DMS 273 (cell line): ENCODE data around the gene TMEM132C.
"Not testable (repeated sequence)": the region's sequence is repeated elsewhere in the genome, so short reads cannot be mapped to it uniquely, and the experiment has no call there.

Experiments
- DNase-seq: peaks from one replicate; lab custom pipeline; 2025; ENCODE audit not compliant: unreplicated experiment; lab: John Stamatoyannopoulos, UW

The TMEM132C gene

GRCh38 chr12:128603573-128604115 is 336.7 kb downstream of the TMEM132C start:
- no peak for DNase-seq

GRCh38 chr12:128604219-128604618 is 337.2 kb downstream of the TMEM132C start:
- DNase-seq, result not testable (repeated sequence)

GRCh38 chr12:128606051-128606450 is 339.1 kb downstream of the TMEM132C start:
- no peak for DNase-seq

- no peak for DNase-seq
Observed at GRCh38 chr12:128606538-128606937, 339.6 kb downstream of the TMEM132C start.

- no peak for DNase-seq
Observed at GRCh38 chr12:128606970-128607369, 340.0 kb downstream of the TMEM132C start.

GRCh38 chr12:128607641-128608040 is 340.7 kb downstream of the TMEM132C start:
- no peak for DNase-seq

- no peak for DNase-seq
Observed at GRCh38 chr12:128609861-128610260, 342.9 kb downstream of the TMEM132C start.

GRCh38 chr12:128611736-128612135 is 344.8 kb downstream of the TMEM132C start:
- DNase-seq, result no peak

GRCh38 chr12:128612150-128612850 is 345.3 kb downstream of the TMEM132C start:
- no peak for DNase-seq

- no peak for DNase-seq
Observed at GRCh38 chr12:128613837-128614590, 347.0 kb downstream of the TMEM132C start.

GRCh38 chr12:128617304-128617833 is 350.4 kb downstream of the TMEM132C start:
- DNase-seq, result no peak

GRCh38 chr12:128619263-128619662 is 352.3 kb downstream of the TMEM132C start:
- DNase-seq, result no peak

- DNase-seq, result no peak
Observed at GRCh38 chr12:128621304-128621703, 354.3 kb downstream of the TMEM132C start.

GRCh38 chr12:128623748-128624147 is 356.8 kb downstream of the TMEM132C start:
- DNase-seq, result no peak

GRCh38 chr12:128626808-128627320 is 359.9 kb downstream of the TMEM132C start:
- no peak for DNase-seq

- no peak for DNase-seq
Observed at GRCh38 chr12:128627659-128628058, 360.7 kb downstream of the TMEM132C start.

GRCh38 chr12:128629979-128630378 is 363.0 kb downstream of the TMEM132C start:
- DNase-seq, result no peak

GRCh38 chr12:128637642-128638606 is 371.0 kb downstream of the TMEM132C start:
- no peak for DNase-seq

GRCh38 chr12:128639089-128639488 is 372.1 kb downstream of the TMEM132C start:
- DNase-seq, result no peak

GRCh38 chr12:128643155-128643554 is 376.2 kb downstream of the TMEM132C start:
- no peak for DNase-seq
